ENCODE results near the gene SLC5A7.

The SLC5A7 gene

DNA sequence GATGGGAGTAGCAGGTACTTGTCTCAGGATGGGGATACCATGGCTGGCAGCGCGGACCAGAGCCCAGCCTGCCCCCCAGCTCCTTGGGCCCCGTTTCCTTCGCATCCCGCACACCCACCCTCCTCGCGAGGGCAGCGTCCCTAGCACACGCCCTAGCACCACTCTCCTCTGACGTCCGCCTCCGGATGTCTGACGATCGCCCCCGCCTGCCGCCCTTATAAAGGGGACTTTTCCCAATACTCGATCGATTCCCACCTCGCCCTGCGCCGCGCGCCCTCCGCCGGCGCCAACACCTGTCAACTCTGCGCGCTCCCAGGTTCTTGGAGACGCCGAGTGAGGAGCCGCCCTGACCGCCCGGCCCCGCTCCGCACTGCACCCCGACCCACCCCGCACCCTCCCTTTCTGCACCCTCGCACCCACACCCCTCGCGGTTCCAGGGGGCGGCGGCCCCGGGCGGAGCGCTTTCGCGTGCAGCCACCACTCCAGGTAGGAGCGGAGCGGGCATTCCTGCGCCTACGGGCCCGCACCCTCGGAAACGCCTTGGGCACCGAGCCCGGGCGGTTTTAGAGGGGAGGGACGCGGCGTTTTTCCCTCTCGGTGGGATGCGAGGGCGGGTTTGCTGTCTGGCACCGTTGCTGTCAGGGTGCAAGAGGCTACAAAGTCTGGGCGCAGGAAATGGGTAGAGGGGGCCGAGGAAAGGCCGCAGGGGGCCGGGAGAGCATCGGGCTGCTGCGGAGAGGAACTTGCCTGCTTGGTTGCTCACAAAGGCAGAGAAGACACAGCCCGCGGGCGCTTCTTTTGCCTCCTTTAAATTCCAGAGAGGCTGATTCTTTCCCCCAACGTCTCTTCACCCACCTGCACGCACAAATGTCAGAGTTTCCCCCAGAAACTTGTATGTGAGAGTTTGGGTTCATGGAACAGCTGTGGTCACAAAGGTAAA lies at the start of gene SLC5A7:
SLC5A7 (plus strand) TSS at position 247 of the 940 bp plus-strand sequence. CDS start 1,632 bp downstream, outside the sequence.
- DNase-seq (ENCODE audit: low read depth in 3 of 3), result no peak

DNA sequence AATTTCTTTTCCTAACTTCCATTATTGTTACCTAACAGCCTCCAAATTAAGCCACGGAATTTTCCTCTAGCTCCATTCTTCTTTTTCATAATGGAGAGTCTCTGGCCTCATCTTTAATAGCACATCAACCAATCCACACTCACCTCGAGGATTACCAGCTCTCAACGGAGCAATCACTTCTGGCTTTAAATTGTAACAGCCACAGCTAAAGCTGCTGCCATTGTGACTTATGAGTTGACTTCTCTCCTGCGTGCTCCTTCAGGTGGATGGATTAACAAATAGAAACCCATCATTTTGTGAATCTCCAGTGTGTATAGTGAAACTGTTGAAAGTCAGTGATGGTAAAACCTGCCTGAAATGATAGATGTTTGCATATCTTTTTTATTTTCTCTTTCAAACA lies 24.9 kb upstream of the SLC5A7 start:
- DNase-seq (ENCODE audit: low read depth in 3 of 3), result no peak

DNA sequence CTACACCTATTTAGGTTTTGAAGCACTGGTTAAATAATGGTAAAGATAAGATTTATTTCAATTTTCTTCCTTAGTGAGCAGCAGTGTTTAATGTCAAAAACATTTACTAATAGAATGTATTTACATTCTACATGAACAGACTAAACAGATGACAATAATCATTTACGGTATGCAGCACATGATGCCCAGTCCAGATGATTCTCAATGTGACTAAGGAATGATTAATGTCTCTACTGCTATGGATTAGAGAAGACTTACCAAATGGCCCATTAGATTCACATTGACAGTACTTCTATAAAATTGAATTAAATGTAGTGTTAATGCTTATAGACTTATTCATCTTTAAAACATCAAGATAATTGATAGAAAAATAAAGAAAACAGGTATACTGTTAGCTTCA lies 22.1 kb upstream of the SLC5A7 start:
- no peak for DNase-seq (ENCODE audit: low read depth in 3 of 3)

DNA sequence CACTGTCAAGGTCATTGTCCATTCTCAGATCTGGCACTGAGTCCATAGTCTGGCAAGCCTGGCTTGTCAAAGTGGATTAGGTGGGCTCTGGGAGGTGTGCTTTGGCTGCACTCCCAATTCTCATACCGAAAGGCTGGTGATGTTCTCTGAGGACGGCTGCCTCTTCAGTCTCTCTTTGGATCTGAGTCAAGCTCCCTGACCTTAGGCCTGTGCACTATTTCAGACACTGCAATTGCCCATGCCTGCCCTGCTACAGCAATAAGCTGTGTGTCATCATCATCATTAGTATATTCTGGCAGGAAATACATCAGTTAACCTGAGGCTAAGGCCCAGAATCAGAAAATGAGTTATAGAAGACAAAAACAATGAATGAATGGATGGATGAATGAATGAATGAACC lies 1.6 kb upstream of the SLC5A7 start:
- no peak for DNase-seq (ENCODE audit: low read depth in 3 of 3)

DNA sequence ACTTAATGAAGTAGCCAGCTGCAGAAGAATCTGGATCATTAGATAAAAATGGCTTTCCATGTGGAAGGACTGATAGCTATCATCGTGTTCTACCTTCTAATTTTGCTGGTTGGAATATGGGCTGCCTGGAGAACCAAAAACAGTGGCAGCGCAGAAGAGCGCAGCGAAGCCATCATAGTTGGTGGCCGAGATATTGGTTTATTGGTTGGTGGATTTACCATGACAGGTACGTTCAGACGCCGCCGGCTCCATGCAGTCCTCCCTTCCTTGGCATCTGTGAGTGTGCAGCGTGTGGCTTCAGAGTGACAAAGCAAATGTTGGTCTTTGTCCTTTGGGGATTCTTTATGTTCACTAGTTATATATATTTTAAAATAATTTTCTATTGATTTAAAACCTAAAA lies 1.8 kb downstream of the SLC5A7 start:
- DNase-seq (ENCODE audit: low read depth in 3 of 3), result no peak

DNA sequence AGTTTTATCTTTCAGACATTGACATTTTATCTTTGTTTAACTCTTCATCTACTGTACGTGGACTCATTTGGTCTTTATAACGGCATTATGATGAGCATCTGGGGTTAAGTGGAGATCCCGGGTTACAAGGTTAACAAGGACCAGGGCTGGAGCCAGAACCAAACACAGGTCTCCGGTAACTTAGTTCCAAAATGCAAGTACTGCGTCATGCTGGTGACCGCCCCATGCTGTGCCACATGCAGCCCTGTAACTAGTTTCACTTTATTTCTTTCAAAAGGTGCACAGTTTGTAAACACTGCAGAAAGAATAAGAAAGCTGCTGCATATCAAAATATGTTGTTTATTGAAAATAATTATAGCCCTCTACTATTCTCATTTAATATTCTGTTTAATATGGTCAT lies 3.1 kb downstream of the SLC5A7 start:
- DNase-seq (ENCODE audit: low read depth in 3 of 3), result no peak

DNA sequence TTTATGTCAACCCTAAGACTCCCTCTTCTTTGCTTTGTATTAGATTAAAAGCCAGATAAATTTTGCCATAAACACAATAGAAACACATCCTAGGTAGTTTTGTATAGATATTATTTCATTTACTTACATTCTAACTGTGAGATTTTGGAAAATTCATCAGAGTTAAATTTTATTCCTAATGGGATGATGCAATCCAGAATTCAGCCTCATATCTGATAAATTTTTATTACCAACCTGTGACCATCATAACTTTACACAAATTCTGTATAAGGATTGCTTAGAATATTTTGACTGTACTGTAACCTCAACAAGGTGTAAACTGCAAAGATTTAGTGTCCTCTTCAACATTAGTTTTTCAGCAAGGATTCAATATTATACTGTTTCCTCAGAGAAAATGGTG lies 4.4 kb downstream of the SLC5A7 start:
- no peak for DNase-seq (ENCODE audit: low read depth in 3 of 3)

DNA sequence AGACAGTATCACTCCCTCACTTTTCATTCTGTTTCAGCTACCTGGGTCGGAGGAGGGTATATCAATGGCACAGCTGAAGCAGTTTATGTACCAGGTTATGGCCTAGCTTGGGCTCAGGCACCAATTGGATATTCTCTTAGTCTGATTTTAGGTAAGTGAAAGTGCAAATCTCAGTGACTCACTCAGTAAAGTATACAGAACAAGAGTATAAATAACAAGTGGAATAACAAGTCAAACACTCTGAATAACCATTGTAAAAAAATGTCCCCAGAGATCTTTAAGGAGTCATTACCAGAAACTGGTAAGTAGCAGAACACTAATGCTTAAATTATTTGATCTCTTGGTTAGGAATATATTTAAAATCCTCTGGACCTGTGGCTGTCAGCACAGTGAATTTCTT lies 5.7 kb downstream of the SLC5A7 start:
- DNase-seq (ENCODE audit: low read depth in 3 of 3), result no peak

DNA sequence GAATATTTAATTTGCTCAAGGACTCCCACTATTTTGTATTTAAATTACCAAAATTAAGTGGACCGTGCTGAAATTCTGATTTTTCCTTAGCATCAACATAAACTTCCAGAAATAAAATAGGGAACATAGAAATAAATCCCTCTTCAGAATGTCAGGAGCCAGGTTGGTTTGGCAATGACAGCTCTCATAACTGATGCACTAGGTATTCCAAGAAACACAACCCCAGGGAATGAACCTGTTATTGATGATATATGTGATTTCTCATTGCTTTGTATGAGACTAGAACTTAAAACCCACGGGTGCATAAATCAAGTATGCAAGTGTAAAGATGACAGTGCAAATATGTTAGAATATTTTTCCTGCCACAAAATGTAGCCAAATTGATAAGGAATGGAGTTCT lies 12.8 kb downstream of the SLC5A7 start:
- no peak for DNase-seq (ENCODE audit: low read depth in 3 of 3)

DNA sequence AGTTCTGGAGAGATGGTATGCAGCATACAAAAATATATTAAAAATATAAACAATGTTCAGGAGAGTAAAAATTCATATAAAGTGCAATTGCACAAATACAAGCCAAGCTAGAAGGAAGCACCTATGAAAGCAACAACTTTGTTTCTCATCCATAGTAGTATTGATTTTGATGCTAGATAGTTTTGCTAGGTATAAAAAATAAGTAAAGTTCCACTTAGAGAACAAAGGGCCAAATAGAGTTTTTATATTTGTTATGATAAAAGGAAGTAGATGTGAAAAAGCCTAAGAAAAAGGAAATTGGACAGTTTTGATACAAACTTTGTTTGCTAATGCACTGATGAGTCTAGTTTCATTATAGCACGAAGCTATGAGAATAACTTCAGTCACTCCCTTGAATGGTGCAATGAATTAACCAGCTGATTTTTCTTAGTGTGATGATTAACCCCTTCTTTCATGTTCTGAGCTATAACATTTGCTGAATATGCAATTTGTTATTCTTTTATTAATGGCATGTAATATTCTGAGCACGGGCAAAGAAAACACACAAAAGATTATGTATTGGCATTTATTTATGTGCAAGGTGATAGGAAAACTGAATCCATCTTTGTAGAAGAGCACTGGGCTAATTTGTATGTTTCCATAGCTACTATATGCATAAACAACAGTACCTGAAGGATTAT lies 24.7 kb downstream of the SLC5A7 start:
- DNase-seq (ENCODE audit: low read depth in 3 of 3), result no peak

DNA sequence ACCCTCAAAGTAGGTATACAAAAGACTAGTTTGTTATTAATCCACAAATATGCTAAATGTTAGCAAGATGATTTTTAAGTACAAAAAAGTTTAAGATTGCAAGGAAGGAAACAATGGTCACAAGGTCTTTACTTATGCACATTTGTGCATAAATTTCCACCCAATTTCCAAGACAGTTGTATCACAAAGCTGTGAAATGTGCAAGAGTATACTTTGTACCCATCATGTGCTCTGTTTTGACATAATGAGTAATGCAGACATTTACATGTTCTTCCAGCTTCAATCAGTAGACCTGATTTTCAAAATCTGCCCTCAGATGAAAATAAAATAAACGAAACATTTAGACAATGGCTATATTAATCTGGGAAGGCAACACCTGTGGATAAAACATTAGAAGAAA lies 27.0 kb downstream of the SLC5A7 start:
- DNase-seq (ENCODE audit: low read depth in 3 of 3), result no peak

DNA sequence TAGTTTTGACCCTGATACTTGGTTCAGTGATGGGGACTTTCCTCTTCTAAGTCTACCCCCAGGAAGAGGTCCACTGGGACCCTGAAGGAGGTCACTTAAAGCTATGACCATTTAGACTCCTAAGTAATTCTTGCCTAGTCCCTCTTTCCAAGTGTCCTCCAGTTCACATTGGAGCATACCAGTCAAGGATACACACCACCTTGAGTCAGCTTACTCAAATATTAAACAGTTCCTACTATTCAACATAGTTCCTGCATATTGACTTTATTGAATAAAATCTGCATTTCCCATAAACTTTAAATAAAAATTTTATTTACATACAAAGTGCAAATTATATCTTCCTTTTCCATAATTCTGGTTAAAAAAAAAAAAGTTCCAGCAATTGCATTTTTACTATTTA lies 36.3 kb downstream of the SLC5A7 start:
- DNase-seq (ENCODE audit: low read depth in 3 of 3), result no peak

DNA sequence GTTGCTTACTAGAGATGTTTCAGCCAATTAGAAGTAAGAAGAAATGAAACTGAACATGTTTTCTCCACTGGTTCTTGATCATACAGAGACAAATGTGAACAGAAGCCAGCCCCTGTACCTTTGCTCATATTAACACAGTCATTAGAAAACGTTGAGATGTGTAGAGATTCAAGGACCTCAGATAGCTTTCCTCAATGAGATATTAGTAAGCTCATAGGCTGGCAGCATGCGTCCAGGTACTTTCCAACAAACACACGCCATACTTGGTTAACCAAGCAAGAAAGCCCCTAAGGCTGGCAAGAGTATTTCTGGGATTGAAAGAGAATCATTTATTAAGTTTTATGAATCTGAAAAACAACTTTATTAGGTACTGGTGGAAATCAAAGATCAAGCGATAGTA lies 37.5 kb downstream of the SLC5A7 start:
- DNase-seq (ENCODE audit: low read depth in 3 of 3), result no peak

DNA sequence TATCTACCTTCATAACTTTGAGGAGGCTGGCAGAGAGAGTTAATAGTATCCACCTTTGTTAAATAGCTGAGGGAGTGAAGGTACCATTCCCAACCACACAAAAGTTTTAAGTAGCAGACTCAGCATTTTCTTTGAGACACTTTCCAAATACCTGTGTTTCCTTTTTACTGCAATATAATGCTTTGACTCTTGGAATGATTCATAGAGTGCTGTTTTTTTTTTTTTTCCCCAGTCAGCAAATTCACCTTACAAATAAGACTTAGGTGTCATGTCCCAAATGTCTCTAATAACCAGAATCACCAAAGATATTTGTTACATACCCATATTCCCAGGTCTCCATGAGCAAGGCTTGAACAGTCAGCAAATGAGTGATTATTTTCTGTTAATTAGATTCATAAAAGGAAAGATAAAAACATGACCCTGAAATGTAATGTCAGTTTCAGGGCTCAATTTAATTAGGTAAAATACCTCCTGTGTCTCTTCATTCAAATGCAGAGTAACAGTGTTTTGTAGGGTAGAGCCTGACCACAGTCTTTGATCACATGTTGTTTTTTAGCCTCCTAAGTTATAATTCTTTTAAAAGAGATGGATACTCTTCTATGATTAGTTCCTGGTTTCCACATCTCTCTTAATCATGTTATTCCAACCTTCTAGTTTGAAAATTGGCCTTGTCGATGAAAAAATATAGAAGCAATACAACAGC lies 39.9 kb downstream of the SLC5A7 start:
- DNase-seq (ENCODE audit: low read depth in 3 of 3), result no peak

DNA sequence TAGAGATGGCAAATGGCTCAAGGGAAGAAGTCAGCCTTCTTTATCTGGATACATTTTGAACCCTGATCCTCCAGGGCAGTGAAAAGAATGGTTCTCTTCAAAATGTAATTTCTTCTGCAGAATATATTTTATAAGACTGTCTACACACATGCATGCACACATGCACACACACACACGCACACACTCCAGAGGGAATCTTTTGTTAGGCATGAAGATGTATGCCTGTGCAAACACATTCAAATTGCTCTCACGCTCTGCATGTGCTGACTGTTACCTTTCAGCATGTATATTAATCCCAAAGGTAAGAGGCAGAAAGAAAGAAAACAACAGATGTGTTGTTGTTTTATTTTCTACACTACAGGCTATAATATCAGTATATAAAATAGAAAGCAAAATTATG lies 43.2 kb downstream of the SLC5A7 start:
- DNase-seq (ENCODE audit: low read depth in 3 of 3), result no peak

DNA sequence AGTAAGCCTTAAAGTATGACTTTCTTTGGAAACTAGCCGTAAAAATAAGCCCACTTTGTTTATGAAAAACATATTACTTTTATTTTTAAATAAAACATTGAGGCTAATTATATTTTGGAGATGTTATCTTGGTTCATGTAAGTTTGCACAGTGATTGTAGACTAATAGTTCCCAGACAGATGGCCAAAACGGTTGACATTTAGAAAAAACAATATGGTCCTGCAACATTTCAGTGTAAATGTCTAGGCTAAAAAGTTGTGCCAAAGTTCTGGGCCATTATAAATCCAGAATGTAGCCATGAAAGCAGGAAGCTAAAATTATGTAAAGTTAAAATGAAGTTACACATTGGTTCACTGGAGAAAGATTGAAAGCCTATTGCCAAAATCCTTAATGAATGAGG lies 43.6 kb downstream of the SLC5A7 start:
- DNase-seq (ENCODE audit: low read depth in 3 of 3), result no peak

DNA sequence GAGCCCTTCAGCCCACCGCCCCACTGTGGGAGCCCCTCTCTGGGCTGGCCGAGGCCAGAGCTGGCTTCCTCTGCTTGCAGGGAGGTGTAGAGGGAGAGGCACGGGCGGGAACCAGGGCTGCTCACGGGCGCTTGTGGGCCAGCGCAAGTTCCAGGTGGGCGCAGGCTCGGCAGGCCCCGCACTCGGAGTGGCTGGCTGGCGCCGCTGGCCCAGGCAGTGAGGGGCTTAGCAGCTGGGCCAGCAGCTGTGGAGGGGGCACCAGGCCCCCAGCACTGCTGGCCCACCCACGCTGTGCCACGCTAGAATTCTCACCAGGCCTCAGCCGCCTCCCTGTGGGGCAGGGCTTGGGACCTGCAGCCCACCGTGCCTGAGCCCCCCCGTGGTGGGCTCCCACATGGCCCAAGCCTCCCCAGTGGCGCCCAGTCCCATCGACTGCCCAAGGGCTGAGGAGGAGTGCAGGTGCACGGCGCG lies 45.2 kb downstream of the SLC5A7 start:
- DNase-seq (ENCODE audit: low read depth in 3 of 3), result no peak

DNA sequence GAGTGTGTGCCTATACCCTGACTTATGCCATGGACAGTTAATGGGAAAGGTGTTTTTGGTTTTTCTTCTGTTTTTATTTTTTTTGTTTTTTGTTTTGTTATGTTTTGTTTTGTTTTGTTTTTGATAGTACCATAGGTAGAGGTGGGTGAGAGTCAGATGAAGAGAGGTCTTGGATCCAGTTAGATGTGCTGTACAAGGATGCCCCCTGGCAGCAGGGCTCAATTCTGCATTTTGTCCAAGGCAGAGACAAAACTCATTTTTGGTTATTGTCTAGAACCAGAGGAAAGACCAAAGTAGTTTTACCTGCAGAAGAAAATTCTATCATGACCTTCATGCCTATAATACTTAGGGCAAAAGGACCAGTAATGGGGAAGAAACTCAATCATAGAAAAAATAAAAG lies 48.5 kb downstream of the SLC5A7 start:
- DNase-seq (ENCODE audit: low read depth in 3 of 3), result no peak

DNA sequence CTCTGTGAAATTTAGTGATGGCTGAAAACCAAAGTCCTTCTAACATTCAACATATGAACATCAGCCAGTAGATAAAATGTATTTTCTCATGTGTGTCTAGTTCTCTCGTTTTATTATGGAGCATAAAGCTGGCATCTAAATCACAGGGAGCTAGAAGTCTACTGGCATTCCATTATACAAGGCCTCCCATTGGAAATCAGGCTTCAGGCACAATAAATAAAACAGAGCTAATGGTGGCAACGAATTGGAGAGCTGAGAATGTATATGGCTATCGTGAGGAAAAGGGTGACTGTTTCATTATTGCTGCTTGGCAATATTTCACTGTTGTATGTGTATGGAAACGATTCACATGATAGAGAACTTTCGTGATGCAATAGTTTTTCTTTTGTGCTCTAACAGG lies 62.4 kb downstream of the SLC5A7 start:
- DNase-seq (ENCODE audit: low read depth in 3 of 3), result no peak

DNA sequence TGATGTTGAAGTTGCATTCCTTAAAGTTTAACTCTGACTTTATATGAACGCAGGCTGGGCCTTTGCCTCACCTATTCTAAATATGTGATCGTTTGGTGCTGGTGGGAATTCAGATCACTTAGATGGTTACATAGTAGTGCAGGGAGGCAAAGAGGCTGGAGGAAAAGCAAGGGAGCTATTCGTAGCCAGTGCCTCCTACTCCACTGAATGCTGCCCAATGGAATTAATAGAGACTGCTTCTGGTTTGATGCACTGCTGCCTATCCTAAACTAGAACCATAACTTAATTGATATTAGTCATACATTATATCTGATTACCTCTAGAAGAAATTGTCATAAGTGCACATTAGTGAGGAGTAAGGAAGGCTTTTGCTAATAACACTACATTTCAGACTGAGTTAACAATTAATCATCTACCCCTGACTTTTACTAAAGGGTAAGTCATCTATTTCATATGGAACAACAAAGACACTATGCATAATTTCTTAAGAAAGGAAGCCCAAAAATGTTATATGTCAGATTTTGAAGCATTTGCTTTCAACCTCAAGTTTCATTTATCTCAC lies 72.3 kb downstream of the SLC5A7 start:
- DNase-seq (ENCODE audit: low read depth in 3 of 3), result no peak

DNA sequence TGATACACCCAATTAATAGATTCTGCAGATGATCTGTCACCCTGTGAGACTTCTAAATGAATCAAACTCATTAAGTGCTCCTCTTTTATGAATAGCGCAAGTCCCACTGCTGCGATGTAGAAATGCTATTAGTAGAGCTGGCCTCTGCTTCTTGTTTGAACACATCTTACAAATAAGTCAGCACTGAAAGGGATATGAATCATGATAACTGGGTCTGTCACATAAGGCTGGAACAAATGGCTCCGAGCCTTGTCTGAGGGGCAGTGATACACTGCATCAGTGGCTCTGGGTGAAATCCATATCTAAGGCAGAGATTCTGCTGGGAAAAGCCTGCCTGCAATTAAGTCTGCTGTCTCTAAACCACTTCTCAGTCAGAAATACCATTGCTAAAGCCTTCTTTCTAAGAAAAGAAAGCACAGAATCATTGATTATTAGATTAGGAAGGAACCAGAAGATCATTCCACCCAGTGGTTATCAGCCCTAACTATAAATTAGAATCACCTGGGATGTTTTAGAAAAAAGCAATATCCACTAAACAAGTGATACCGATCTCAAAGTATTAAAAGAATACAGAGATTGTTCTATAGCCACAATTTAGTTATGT lies 75.2 kb downstream of the SLC5A7 start:
- DNase-seq (ENCODE audit: low read depth in 3 of 3), result no peak
